Gastrocnemius medialis (tissue), 4 donors: ENCODE results near the gene PTPRM.

ENCODE experiments used
- CTCF ChIP-seq, 5 experiments: fragments of 450-650 bp in 3 of 5; fragments of 200-600 bp in 2 of 5; sonication (generic) in 2 of 5; IDR thresholded peaks in 4 of 5; conservative IDR thresholded peaks in 1 of 5; 1 replicate in 4 of 5; 2 replicates in 1 of 5; pipeline ENCODE4 v1.5.1; 2016 to 2019; ENCODE audit warnings: antibody characterized with exemption in 5 of 5, mild to moderate bottlenecking in 3 of 5, moderate library complexity in 3 of 5
- POLR2A ChIP-seq, 2 donors: fragments of 450-650 bp; IDR thresholded peaks; one replicate each; pipeline ENCODE4 v1.6.1; 2017; ENCODE audit warnings: antibody characterized with exemption in 2 of 2, mild to moderate bottlenecking in 2 of 2, moderate library complexity in 2 of 2

GRCh38 chr18:8073167-8073566 lies 506.1 kb downstream of the PTPRM start:
- TF ChIP-seq CTCF (IDR thresholded peaks at IDR 0.05 in 4 of 5, conservative IDR thresholded peaks at IDR 0.05 in 1 of 5): no peak
- TF ChIP-seq POLR2A (IDR thresholded peaks at IDR 0.05): no peak
